Tibial nerve (tissue), 4 donors: ENCODE measurements around the gene CNTN5. TPM values are rescaled to one million over a fixed set of nuclear protein-coding genes. Genes with fewer than 3 reads are reported as not detected.

Experiments
- DNase-seq, 2 donors: peaks; one replicate each; pipeline ENCODE4 v3.0.0-alpha.2; 2019; ENCODE audit warnings: low spot score in 2 of 2
- H3K27ac ChIP-seq, 4 donors: fragments of 200-600 bp; sonication (generic) in 3 of 4; one replicate each; pipeline ENCODE4 v1.5.1; 2017 to 2019; ENCODE audit warnings: mild to moderate bottlenecking in 1 of 4
- H3K27me3 ChIP-seq, 2 donors: fragments of 200-600 bp; sonication (generic) in 1 of 2; one replicate each; pipeline versions ENCODE4 v1.5.1 to v1.6.0; 2017 to 2019
- H3K36me3 ChIP-seq, 3 donors: fragments of 200-600 bp; sonication (generic); one replicate each; pipeline ENCODE4 v1.5.1; 2018 to 2019
- H3K4me1 ChIP-seq, 4 donors: fragments of 200-600 bp; sonication (generic) in 3 of 4; one replicate each; pipeline ENCODE4 v1.5.1; 2017 to 2019
- H3K4me3 ChIP-seq, 4 donors: fragments of 200-600 bp; sonication (generic) in 3 of 4; one replicate each; pipeline ENCODE4 v1.5.1; 2017 to 2019; ENCODE audit warnings: mild to moderate bottlenecking in 1 of 4, moderate library complexity in 1 of 4
- H3K9me3 ChIP-seq, 4 donors: fragments of 200-600 bp; sonication (generic) in 3 of 4; one replicate each; pipeline ENCODE4 v1.5.1; 2017 to 2019
- EP300 ChIP-seq, 2 donors: sonication (generic); formaldehyde crosslinking; IDR thresholded peaks; one replicate each; pipeline ENCODE4 v1.6.1; 2017; ENCODE audit warnings: antibody characterized with exemption in 2 of 2, mild to moderate bottlenecking in 1 of 2
- POLR2A ChIP-seq, 2 donors: fragments of 450-650 bp; IDR thresholded peaks; one replicate each; pipeline ENCODE4 v1.6.1; 2017; ENCODE audit warnings: antibody characterized with exemption in 2 of 2, mild to moderate bottlenecking in 2 of 2, moderate library complexity in 2 of 2
- WGBS, 2 donors: methylation state at CpG; one replicate each; pipeline ENCODE4 v1.1.5; 2018; 5-methylcytosine and 5-hydroxymethylcytosine counted together
- total RNA-seq, 4 donors: library from RNA; depleted of rRNA; stranded (reverse); fragments of >200 nt; gene quantifications; one replicate each; pipeline ENCODE4 v1.1.0, GENCODE V29; 2016
- TF ChIP-seq, protein P1 (sequence below), 5 experiments: fragments of 200-600 bp in 3 of 5; fragments of 450-650 bp in 2 of 5; sonication (generic) in 3 of 5; IDR thresholded peaks; one replicate each; pipeline ENCODE4 v1.5.1; 2016 to 2019; ENCODE audit warnings: antibody characterized with exemption in 5 of 5, mild to moderate bottlenecking in 3 of 5, moderate library complexity in 2 of 5

The CNTN5 gene
- total RNA-seq, 4 donors from 2014 or later: under 0.01 to 0.22 TPM; not detected in 2

DNA sequence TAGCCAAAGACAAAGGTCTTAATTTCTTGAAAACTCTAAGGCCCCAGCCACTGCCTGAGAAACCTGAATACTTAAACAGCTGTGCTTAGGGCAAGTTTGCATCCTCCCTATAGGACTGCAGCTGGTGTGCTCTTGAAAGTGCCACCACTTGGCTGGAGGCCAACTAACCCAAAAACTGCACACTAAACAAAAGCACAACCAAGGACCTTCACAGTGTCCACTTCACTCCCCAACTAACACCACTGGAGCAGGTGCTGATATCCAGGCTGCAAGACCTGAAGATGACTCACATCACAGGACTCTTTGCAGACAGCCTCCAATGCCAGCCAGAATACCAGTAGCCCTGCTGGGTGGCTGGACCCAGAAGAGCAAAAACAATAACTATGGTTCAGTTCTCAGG is 1308.6 kb downstream of the CNTN5 start:
- H3K36me3 ChIP-seq: no peaks in the 10 kb centered on the region
- TF ChIP-seq POLR2A (IDR thresholded peaks at IDR 0.05) (no peak), EP300 (IDR thresholded peaks at IDR 0.05) (no peak)
- TF ChIP-seq, protein P1, sequence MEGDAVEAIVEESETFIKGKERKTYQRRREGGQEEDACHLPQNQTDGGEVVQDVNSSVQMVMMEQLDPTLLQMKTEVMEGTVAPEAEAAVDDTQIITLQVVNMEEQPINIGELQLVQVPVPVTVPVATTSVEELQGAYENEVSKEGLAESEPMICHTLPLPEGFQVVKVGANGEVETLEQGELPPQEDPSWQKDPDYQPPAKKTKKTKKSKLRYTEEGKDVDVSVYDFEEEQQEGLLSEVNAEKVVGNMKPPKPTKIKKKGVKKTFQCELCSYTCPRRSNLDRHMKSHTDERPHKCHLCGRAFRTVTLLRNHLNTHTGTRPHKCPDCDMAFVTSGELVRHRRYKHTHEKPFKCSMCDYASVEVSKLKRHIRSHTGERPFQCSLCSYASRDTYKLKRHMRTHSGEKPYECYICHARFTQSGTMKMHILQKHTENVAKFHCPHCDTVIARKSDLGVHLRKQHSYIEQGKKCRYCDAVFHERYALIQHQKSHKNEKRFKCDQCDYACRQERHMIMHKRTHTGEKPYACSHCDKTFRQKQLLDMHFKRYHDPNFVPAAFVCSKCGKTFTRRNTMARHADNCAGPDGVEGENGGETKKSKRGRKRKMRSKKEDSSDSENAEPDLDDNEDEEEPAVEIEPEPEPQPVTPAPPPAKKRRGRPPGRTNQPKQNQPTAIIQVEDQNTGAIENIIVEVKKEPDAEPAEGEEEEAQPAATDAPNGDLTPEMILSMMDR (IDR thresholded peaks at IDR 0.05): no peak

DNA sequence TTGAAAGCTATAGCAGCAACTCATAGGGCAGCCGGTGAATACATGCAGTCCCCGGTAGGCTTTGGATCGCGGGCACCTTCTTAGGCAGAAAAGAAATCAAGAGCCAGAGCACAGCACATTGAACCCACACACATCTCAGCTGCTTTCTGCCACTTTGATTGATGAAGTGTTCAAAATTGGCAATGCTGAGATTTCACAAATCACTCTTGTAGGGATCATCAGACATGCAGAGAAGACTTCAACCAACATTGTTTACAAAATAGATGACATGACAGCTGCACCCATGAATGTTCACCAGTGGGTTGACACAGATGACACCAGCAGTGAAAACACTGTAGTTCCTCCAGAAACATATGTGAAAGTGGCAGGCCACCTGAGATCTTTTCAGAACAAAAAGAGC is 1316.1 kb downstream of the CNTN5 start:
- no peaks in the 10 kb centered on the region for H3K9me3 ChIP-seq
- 84 to 89% methylated on average over 4 of the region's 4 CpGs for WGBS, 2 donors
- TF ChIP-seq POLR2A (IDR thresholded peaks at IDR 0.05) (no peak), EP300 (IDR thresholded peaks at IDR 0.05) (no peak)
- TF ChIP-seq, protein P1 (IDR thresholded peaks at IDR 0.05): no peak
- no peak overlapping the region for H3K4me3 ChIP-seq
- H3K27me3 ChIP-seq: no peaks in the 10 kb centered on the region
- DNase-seq: no peak
- H3K27ac ChIP-seq: no peak overlapping the region
- no peaks in the 10 kb centered on the region for H3K4me1 ChIP-seq
- no peaks in the 10 kb centered on the region for H3K36me3 ChIP-seq

More for the DNA sequence above, 1308.6 kb downstream of the CNTN5 start:
- Histone ChIP-seq H3K27ac (no peak overlapping the region), H3K9me3 (no peaks in the 10 kb centered on the region), H3K4me3 (no peak overlapping the region), H3K4me1 (no peaks in the 10 kb centered on the region), H3K27me3 (no peaks in the 10 kb centered on the region)
- no peak for DNase-seq

DNA sequence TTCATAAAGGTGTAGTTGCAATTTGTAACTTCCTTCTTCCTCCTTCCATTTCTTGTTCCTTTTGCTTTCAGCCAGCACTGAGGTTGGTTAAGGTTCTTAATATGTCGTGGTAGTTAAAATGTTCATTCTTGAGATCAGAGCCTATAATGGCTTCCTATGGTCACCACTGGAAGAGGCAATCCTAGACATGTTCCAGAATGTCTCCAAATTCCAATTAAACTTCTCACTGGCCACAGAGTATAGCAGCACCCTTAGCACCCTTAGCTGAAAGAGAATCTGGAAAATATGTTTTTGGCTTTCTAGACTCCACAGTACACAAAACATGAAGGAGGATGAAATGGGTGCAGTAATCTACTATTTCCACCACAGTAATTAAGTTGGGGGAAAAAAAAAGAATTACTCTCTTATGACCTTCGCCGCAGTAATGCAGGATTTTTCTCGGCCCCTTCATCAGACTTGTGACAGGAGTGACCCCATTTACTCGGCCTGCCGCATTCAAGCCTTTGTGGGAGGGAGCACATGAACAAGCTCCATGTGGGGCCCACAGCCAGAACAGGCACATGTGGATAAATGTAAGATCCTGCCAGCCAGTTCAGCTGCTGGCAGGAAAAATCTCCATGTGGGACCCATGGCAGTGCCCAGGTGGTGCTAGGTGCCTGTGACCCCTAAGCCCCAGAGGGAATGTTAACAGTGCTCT is 1317.5 kb downstream of the CNTN5 start:
- H3K9me3 ChIP-seq: no peaks in the 10 kb centered on the region
- no peaks in the 10 kb centered on the region for H3K4me1 ChIP-seq
- no peak for DNase-seq
- 84 to 94% methylated on average over 6 of the region's 6 CpGs for WGBS, 2 donors
- no peaks in the 10 kb centered on the region for H3K36me3 ChIP-seq
- no peak for TF ChIP-seq EP300 (IDR thresholded peaks at IDR 0.05)
- TF ChIP-seq POLR2A (IDR thresholded peaks at IDR 0.05): no peak
- TF ChIP-seq, protein P1 (IDR thresholded peaks at IDR 0.05): no peak
- no peak overlapping the region for H3K4me3 ChIP-seq
- H3K27ac ChIP-seq: no peak overlapping the region
- no peaks in the 10 kb centered on the region for H3K27me3 ChIP-seq

DNA sequence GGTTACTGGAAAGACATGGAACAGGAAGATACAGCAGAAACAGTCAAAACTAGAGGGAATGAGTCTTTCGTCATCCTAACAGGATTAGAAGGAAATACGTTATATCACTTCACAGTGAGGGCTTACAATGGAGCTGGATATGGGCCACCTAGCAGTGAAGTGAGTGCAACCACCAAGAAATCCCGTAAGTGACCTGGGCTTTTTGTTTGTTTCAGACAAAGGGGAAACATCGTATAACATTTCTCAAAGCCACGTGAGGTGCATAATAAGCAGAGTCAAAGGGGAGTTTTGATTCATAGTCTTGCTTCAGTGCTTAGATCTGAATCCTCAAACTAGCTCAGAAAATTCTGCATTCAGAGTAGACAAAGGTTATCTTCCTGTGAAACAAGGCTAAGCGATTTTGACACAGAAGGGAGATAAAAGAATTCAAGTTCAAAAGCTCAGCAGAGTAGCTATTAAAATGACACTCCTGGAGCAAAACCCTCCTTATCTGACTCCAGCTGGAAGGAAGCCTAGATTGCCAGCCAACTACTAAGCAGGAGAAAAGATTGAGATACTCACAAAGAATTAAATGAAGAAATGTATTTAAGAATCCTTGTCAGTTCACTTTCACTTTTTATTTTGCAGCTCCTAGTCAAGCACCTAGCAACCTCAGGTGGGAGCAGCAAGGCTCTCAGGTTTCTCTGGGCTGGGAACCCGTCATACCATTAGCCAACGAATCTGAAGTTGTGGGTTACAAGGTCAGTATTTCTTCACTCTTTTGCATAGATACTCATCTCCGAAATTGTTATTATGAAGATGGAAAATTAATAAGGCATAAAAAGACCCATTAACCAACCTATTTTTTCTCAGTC is 1319.9 kb downstream of the CNTN5 start:
- no peak for DNase-seq
- Histone ChIP-seq H3K27me3 (no peaks in the 10 kb centered on the region), H3K27ac (no peak overlapping the region), H3K4me1 (no peaks in the 10 kb centered on the region), H3K4me3 (no peak overlapping the region), H3K36me3 (no peaks in the 10 kb centered on the region), H3K9me3 (no peaks in the 10 kb centered on the region)
- 56 to 66% methylated on average over 9 of the region's 9 CpGs for WGBS, 2 donors
- TF ChIP-seq POLR2A (IDR thresholded peaks at IDR 0.05) (no peak), EP300 (IDR thresholded peaks at IDR 0.05) (no peak)
- TF ChIP-seq, protein P1 (IDR thresholded peaks at IDR 0.05): no peak

DNA sequence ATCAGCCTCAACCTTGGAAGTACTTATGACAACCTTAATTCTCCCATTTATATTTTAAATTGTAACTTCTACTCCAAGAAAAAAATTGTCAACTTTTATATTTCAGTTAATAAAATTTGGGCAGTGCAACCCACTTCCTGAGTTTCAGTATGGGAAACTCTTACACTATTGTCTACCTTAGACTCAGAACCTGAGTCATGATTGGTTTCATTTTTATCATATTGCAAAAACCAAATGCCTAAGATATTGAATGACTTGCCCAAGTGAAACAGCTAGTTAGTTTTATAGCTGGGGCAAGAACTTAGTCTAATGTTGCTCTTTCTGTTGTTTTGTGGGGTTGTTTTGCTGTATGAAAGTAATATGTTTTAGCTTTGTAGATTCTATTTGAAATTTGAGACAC is 1332.3 kb downstream of the CNTN5 start:
- H3K4me1 ChIP-seq: no peaks in the 10 kb centered on the region
- H3K4me3 ChIP-seq: no peak overlapping the region
- DNase-seq: no peak
- TF ChIP-seq EP300 (IDR thresholded peaks at IDR 0.05) (no peak), POLR2A (IDR thresholded peaks at IDR 0.05) (no peak)
- TF ChIP-seq, protein P1 (IDR thresholded peaks at IDR 0.05): no peak
- no peaks in the 10 kb centered on the region for H3K9me3 ChIP-seq
- H3K27ac ChIP-seq: no peak overlapping the region
- no peaks in the 10 kb centered on the region for H3K27me3 ChIP-seq
- H3K36me3 ChIP-seq: no peaks in the 10 kb centered on the region
